Measurements from ENCODE around the gene GARIN5A. TPM values are rescaled to one million over a fixed set of nuclear protein-coding genes. Genes with fewer than 3 reads are reported as not detected.

GARIN5A gene
- total and polyA plus RNA-seq, 2 of the 8 experiments (the other 6 are each of a cell fraction or from before 2014, with no cell fraction given), result 9.1 to 18.5 TPM

DNA sequence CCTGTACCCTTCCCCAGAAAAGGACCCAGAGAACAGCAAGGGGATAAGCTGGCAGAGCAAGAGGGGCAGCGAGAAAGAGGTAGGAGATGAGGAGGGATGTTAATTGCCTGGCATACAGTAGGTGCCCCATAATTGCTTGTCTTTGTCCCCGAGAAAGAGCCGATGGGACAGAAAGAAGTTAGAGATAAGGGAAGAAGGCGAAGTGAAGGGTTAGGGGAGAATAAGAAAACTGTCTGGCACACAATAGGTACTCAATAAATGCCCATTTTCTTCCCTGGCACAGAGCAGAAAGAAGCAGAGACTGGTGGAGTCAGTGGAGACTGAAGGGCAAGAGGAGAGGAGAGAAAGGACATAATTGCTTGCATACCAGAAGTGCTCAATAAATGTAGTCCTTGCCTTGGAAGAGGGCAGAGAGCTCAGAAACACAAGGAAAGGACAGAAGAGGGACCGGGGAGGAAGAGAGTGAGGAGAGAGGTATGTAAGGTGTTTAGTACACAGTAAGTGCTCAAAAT, 18.4 kb upstream of the GARIN5A start:
- Histone ChIP-seq H3K9me3 (ENCODE audit: insufficient read depth in 2 of 2, low read depth in 1 of 2, low read length in 1 of 2) (no peaks in the 10 kb centered on the region), H2BK5ac (ENCODE audit: low read depth, low read length) (no peak overlapping the region), H2AFZ (ENCODE audit: low read length) (no peak overlapping the region), H4K5ac (ENCODE audit: insufficient read length, low read depth, low read length) (no peak overlapping the region), H4K20me1 (replicated peaks in 1 of 2; ENCODE audit: control insufficient read depth in 1 of 2, insufficient read depth in 2 of 2, low read length in 2 of 2) (no peaks in the 10 kb centered on the region), H3K56ac (replicated peaks; ENCODE audit: insufficient read length, low read depth, low read length) (no peak overlapping the region), H2BK12ac (ENCODE audit: low read depth, low read length) (no peak overlapping the region), H3K23me2 (ENCODE audit: low read depth, low read length) (peaks cover 6% of the 10 kb centered on the region; the same call in 1 of the 2 replicates), H3K4me3 (ENCODE audit: extremely low read depth in 1 of 4, insufficient read depth in 2 of 4, low read depth in 3 of 4, low read length in 4 of 4) (no peak overlapping the region), H3K79me2 (ENCODE audit: control insufficient read depth in 1 of 2, insufficient read depth in 2 of 2, low read length in 2 of 2) (no peaks in the 10 kb centered on the region), H3K36me3 (ENCODE audit: control insufficient read depth in 2 of 4, insufficient read depth in 4 of 4, low read length in 3 of 4) (no peaks in the 10 kb centered on the region), H4K8ac (ENCODE audit: extremely low read depth, insufficient read depth, low read length) (no peak overlapping the region), H2AK5ac (ENCODE audit: low read depth, low read length) (no peak overlapping the region), H3K4ac (replicated peaks; ENCODE audit: insufficient read length, low read depth, low read length) (no peak overlapping the region), H3K14ac (ENCODE audit: insufficient read length) (no peak overlapping the region), H3K79me1 (ENCODE audit: low read depth, low read length) (no peaks in the 10 kb centered on the region), H2BK120ac (replicated peaks; ENCODE audit: low read depth, low read length) (no peak overlapping the region), H3K9ac (replicated peaks in 1 of 4; ENCODE audit: extremely low read depth in 1 of 4, low read depth in 3 of 4, low read length in 3 of 4) (no peak overlapping the region), H2BK20ac (ENCODE audit: low read length) (no peak overlapping the region), H3K4me1 (replicated peaks in 1 of 4; ENCODE audit: control insufficient read depth in 3 of 4, insufficient read depth in 4 of 4, low read length in 3 of 4) (peaks cover 0 to 12% (median 6%) of the 10 kb centered on the region in 4 experiments; a peak in 5 of 7 replicates), H3K23ac (ENCODE audit: insufficient read length) (no peak overlapping the region), H2BK15ac (ENCODE audit: low read length) (no peak overlapping the region), H3K18ac (ENCODE audit: extremely low read depth, low read length) (no peak overlapping the region), H3K27me3 (replicated peaks in 1 of 4; ENCODE audit: control insufficient read depth in 3 of 4, extremely low read depth in 1 of 4, insufficient read depth in 3 of 4, low read length in 3 of 4) (peaks cover 10 to 78% (median 66%) of the 10 kb centered on the region in 4 experiments), H3K4me2 (ENCODE audit: insufficient read depth in 1 of 2, low read depth in 2 of 2, low read length in 2 of 2) (no peak overlapping the region), H3K27ac (ENCODE audit: low read depth, low read length) (no peak overlapping the region), H4K91ac (replicated peaks; ENCODE audit: insufficient read length, low read length) (no peak overlapping the region)
- ChIA-PET POLR2A (ENCODE audit: partially characterized antibody) (no interaction called here), CTCF (ENCODE audit: partially characterized antibody) (interaction anchor here (1.1 to 2.5 kb wide), 4 partner anchors 8 to 62 kb away, joined by 3 to 12 read pairs (median 4); no protein-coding TSS in a partner anchor)
- DNase-seq (ENCODE audit: low read depth in 1 of 2, low spot score in 2 of 2) (no peak), FAIRE-seq (no peak)
- TF ChIP-seq CEBPB (IDR thresholded peaks at IDR 0.05; ENCODE audit: low read depth, low read length) (no peak), FOSL1 (IDR thresholded peaks at IDR 0.05; ENCODE audit: insufficient read depth, low read depth, low read length) (no peak), GTF2F1 (IDR thresholded peaks at IDR 0.05; ENCODE audit: borderline replicate concordance, low read depth, low read length) (no peak), POU5F1 (IDR thresholded peaks at IDR 0.05; ENCODE audit: low read depth, low read length) (no peak), EZH2 (IDR thresholded peaks at IDR 0.05; ENCODE audit: low read depth, low read length, severe bottlenecking) (no peak)
- 81% methylated on average over 5 of the region's 5 CpGs; no CpG with 5 or more reads in 1 of the 2 experiments for WGBS, 2 experiments (ENCODE audit: extremely low coverage in 1 of 2, insufficient coverage in 1 of 2, insufficient read length in 1 of 2, insufficient replicate concordance in 2 of 2, low coverage in 1 of 2, low lambda C conversion rate in 2 of 2, missing lambda C conversion rate in 1 of 2)
